T follicular helper cell (primary cell): ENCODE results near the gene TRUB2.

Experiments used
- DNase-seq: peaks from one replicate; pipeline ENCODE4 v3.0.0-alpha.2; 2020; ENCODE audit warnings: low read depth

Gene TRUB2

DNA sequence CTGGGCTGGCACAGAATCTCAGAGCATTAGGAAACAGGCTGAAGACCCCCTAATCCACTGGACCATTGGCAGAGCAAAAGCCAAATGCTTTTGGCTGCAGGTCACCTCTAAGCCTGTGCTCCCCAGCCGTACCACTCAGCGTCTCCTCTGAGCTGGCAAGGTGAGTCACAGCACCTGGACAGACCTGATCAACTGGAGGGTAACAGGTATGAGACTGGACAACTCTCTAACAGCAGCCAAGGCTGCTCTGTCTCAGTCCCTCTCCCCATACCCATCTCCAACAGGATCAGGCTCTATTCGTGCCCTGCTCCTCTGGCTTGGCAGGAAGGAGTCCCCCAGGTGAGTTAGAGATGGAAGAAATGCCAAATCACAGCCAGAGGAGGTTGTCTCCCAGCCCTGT lies 51.1 kb downstream of the TRUB2 start:
- DNase-seq: no peak

DNA sequence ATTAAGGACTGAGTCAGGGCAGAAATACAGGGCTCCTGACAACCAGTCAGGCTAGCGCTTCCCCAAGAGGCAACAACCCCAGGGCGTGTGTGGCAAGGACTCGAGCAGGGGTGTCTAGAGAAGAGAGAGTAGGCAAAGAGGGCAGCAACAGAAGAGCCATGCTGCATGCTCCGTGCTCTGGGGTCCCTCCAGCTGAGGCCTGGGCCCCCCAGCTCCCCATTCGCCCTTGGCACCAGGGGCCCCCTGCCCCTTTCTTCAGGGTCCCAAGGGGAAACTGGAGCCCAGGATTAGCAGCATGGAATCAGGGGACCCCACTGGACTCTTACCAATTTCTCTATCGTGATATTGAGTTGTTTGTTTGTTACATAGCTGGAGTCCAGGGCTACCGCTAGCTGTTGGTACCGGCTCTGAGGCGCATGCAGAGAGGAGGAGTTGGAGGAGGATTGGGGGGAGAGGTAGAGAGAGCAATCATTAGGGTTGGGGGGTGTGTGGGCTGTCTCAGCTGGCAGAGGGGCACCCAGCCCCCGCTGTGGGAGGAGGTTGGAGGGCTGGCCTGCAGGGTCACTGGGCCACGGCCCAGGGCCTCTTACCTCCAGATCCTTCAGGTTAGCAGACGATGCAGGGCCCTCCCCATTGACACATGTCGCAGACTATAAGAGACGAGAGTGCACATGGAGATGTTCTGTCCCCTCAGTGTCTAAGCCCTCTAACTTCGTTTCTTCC lies 55.2 kb downstream of the TRUB2 start:
- DNase-seq: no peak

GRCh38 chr9:128265348-128265847 lies 56.8 kb downstream of the TRUB2 start:
- DNase-seq: no peak

DNA sequence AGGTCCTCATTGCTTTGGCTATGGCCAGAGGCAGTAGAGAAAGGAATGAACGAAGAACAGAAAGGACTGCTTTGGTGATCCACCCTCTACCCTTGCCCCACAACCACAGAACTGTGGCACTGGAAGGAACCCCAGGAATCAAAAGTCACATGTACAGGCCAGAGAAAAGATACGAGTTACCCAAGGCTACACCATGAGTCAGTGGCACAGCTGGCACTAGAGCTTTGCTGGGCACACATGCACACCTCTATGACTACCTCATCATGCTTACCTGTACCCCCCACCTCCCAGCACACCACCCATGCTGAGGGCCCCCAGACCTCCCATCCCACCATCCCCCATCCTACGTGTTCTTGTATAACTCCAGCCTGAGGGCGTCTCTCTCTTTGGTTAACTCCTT lies 59.6 kb downstream of the TRUB2 start:
- DNase-seq: no peak

DNA sequence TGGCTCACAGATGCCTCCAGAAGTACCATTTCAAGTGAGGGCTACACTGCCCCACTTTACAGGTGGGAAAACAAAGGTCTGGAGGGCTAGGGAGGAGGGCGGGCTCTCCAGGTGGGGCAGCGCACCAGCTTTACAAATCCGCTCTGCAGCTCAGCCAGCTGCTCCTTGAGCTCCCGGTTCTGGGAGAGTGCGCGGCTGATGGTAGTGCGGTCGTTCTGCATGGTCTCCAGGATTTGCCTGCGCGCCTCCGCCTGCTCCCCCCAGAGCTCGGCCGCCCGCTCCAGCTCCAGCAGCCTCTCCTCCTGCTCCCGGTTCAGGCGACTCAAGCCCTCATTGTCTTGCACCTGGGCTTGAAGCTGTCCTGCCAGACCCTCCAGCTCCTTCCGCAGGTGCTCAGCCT lies 61.9 kb downstream of the TRUB2 start:
- DNase-seq: no peak

DNA sequence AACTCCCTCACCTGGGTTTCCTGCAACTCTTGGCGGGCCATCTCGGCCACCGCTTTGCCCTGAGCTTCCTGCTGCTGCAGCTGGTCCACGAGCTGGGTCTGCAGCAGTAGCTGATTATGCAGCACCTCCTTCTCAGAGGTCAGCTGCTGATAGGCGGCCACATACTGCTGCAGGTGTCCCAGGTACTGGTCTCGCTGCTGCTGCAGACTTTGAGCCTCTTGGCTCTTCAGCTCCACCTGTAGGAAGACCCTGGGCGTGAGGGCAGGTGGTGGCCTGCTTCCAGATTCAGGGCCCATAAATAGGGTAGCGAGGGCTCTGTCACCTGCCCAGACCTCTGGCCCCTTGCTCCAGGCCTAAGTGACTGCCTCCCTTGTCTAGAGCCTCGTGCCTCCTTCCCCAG lies 63.1 kb downstream of the TRUB2 start:
- DNase-seq: no peak

- no peak for DNase-seq
These were observed 63.9 kb downstream of the TRUB2 start for GRCh38 chr9:128258326-128258725.

DNA sequence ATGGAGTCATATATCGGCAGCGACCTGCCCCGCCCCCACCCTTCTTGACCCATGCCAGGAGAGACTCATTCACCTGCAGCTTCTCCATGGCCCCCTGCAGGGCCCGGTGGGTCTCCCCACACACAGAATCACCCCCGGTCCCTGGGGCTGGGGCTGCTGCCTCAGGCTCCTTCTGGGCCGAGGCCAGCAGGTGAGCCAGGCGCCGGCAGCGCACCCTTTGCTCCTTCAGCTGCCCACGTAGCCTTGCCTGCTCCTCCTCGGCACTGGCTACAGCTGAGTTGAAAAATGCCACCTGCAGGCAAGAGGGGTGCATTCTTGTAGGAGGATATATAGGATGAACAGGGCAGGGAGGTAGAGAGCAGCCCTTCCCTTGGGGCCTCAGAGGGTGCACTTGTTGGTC lies 64.3 kb downstream of the TRUB2 start:
- DNase-seq: no peak

DNA sequence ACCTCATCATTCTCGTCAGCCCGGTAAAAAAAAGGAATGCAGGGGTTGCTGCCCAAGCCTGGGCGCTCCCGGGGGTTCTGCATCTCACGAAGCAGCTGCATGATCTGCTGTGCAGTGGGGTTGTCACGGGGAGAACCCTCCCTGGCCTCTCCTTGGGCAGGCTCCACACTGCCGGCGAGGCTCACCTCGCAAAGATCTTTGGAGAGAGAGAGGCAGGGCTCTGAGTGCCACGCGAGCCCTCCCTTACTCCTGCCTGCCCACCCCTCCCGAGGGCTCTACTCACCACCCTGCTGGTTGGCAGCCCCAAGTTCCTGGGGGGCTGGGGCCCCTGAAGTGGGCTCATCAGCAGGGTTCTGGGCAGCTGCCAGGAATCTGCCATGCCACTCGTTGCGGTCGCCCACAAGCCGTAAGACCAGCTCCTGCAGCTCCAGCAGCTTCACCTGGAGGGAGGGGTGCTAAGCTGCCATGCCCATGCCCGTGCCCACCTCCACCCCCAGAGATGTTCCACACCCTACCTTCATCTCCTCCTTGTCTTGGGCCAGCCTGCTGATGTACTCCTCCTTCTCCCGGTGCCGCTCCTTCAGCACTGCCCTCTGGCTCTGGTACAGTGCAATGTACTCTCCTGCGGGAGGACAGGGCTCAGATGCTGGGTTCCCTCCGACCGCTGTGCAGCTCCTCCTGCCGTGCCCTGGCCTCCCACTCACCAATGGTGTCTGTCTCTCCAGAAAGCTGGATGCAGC lies 65.0 kb downstream of the TRUB2 start:
- DNase-seq: no peak
